OCI-LY7 (cell line): ENCODE results near the gene MTMR10.

ENCODE experiments used
- EZH2phosphoT487 ChIP-seq: fragments of 200-600 bp; sonication (generic); IDR thresholded peaks from 2 replicates; pipeline ENCODE4 v1.6.1; 2018; ENCODE audit warnings: low read depth, borderline replicate concordance, mild to moderate bottlenecking, mixed run types, antibody characterized with exemption, low read length, moderate library complexity, mixed read lengths
- TF ChIP-seq, protein P1 (sequence below): fragments of 200-600 bp; sonication (generic); conservative IDR thresholded peaks from 2 replicates; pipeline ENCODE4 v1.5.1; 2014; ENCODE audit warnings: mild to moderate bottlenecking, antibody characterized with exemption, low read length, moderate library complexity, mixed read lengths

DNA sequence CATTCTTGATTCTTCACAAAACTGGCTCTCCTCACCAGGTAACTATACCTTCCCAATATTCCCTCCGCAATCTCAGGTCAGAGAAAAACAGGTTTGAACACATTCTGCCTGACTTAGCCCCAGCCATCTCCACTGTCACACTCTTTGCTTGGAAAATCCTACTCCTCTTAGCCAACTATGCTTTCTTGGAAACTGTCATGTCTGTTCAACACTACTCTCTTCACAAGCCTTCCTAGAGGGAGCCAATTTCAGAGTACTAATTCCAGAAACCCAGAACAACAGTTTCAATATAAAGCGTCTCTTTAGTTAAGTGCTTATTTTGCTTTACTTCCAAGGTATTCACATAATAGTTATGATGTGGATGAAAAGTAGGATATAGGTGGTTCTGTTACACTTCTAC is 21.7 kb downstream of the MTMR10 start:
- TF ChIP-seq, protein P1, sequence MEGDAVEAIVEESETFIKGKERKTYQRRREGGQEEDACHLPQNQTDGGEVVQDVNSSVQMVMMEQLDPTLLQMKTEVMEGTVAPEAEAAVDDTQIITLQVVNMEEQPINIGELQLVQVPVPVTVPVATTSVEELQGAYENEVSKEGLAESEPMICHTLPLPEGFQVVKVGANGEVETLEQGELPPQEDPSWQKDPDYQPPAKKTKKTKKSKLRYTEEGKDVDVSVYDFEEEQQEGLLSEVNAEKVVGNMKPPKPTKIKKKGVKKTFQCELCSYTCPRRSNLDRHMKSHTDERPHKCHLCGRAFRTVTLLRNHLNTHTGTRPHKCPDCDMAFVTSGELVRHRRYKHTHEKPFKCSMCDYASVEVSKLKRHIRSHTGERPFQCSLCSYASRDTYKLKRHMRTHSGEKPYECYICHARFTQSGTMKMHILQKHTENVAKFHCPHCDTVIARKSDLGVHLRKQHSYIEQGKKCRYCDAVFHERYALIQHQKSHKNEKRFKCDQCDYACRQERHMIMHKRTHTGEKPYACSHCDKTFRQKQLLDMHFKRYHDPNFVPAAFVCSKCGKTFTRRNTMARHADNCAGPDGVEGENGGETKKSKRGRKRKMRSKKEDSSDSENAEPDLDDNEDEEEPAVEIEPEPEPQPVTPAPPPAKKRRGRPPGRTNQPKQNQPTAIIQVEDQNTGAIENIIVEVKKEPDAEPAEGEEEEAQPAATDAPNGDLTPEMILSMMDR, result no peak
- TF ChIP-seq EZH2phosphoT487, result no peak
